SK-N-SH treated with all-trans-retinoic acid at 6 μM for 48 hours (cell line): ENCODE data around the gene AKR1E2.

ENCODE experiments used
- ATAC-seq: fragments of 200-7000 bp; cut with Tn5 transposase; 3 replicates; pipeline ENCODE4 v1.9.1; 2020; ENCODE audit warnings: mild to moderate bottlenecking, moderate library complexity
- ARNTL ChIP-seq: fragments of 450-650 bp; formaldehyde crosslinking; IDR thresholded peaks from 2 replicates; pipeline ENCODE4 v1.5.0; 2020; ENCODE audit warnings: low read depth, mild to moderate bottlenecking, moderate library complexity, borderline replicate concordance
- BACH2 ChIP-seq: fragments of 250-450 bp; sonication (Bioruptor Pico); IDR thresholded peaks from 2 replicates; pipeline ENCODE4 v1.9.0; 2021; ENCODE audit warnings: mild to moderate bottlenecking, borderline replicate concordance
- CSDC2 ChIP-seq: fragments of 250-450 bp; sonication (Bioruptor Pico); IDR thresholded peaks from 2 replicates; pipeline ENCODE4 v1.5.0; 2020; ENCODE audit warnings: mild to moderate bottlenecking, moderate library complexity
- ESRRG ChIP-seq: fragments of 250-450 bp; sonication (Bioruptor Pico); IDR thresholded peaks from 2 replicates; pipeline ENCODE4 v1.6.1; 2021; ENCODE audit warnings: mild to moderate bottlenecking
- GLIS3 ChIP-seq: fragments of 250-450 bp; sonication (Bioruptor Pico); IDR thresholded peaks from 2 replicates; pipeline ENCODE4 v1.5.0; 2020; ENCODE audit warnings: mild to moderate bottlenecking, moderate library complexity
- ISL1 ChIP-seq: fragments of 250-450 bp; sonication (Bioruptor Pico); IDR thresholded peaks from 2 replicates; pipeline ENCODE4 v2.1.2; 2022; ENCODE audit warnings: mild to moderate bottlenecking, moderate library complexity
- OSR1 ChIP-seq: fragments of 250-450 bp; sonication (Bioruptor Pico); IDR thresholded peaks from 2 replicates; pipeline ENCODE4 v1.8.0; 2022; ENCODE audit warnings: moderate library complexity, mild to moderate bottlenecking, inconsistent platforms
- PPARA ChIP-seq: fragments of 250-450 bp; sonication (Bioruptor Pico); IDR thresholded peaks from 2 replicates; pipeline ENCODE4 v1.5.0; 2020; ENCODE audit warnings: mild to moderate bottlenecking, borderline replicate concordance
- RARB ChIP-seq: fragments of 250-450 bp; sonication (Bioruptor Pico); IDR thresholded peaks from 2 replicates; pipeline ENCODE4 v1.8.0; 2021; ENCODE audit warnings: mild to moderate bottlenecking, moderate library complexity
- SNAI2 ChIP-seq: fragments of 250-450 bp; sonication (Bioruptor Pico); IDR thresholded peaks from 2 replicates; pipeline ENCODE4 v1.5.0; 2020; ENCODE audit warnings: mild to moderate bottlenecking, moderate library complexity
- TOX ChIP-seq: fragments of 250-450 bp; sonication (Bioruptor Pico); IDR thresholded peaks from 2 replicates; pipeline ENCODE4 v1.8.0; 2021; ENCODE audit warnings: mild to moderate bottlenecking, moderate library complexity, borderline replicate concordance
- TSHZ2 ChIP-seq: fragments of 250-450 bp; sonication (Bioruptor Pico); IDR thresholded peaks from 2 replicates; pipeline ENCODE4 v1.5.0; 2020; ENCODE audit warnings: mild to moderate bottlenecking, moderate library complexity
- ZC3H10 ChIP-seq: fragments of 250-450 bp; sonication (Bioruptor Pico); IDR thresholded peaks from 2 replicates; pipeline ENCODE4 v1.5.1; 2021; ENCODE audit warnings: mild to moderate bottlenecking, moderate library complexity
- ZFP3 ChIP-seq: fragments of 250-450 bp; sonication (Bioruptor Pico); IDR thresholded peaks from 2 replicates; pipeline ENCODE4 v1.5.0; 2020; ENCODE audit warnings: mild to moderate bottlenecking, moderate library complexity
- ZFP30 ChIP-seq: fragments of 450-650 bp; formaldehyde crosslinking; IDR thresholded peaks from 2 replicates; pipeline ENCODE4 v1.5.0; 2022; ENCODE audit warnings: mild to moderate bottlenecking, moderate library complexity
- ZNF565 ChIP-seq: fragments of 450-650 bp; formaldehyde crosslinking; conservative IDR thresholded peaks from 2 replicates; pipeline ENCODE4 v1.5.0; 2020; ENCODE audit warnings: low read depth, mild to moderate bottlenecking, moderate library complexity
- ZNF70 ChIP-seq: fragments of 450-650 bp; formaldehyde crosslinking; IDR thresholded peaks from 2 replicates; pipeline ENCODE4 v1.5.0; 2020; ENCODE audit warnings: mild to moderate bottlenecking, moderate library complexity
- TF ChIP-seq, protein P1 (sequence below): fragments of 250-450 bp; sonication (Bioruptor Pico); IDR thresholded peaks from 2 replicates; pipeline ENCODE4 v1.5.1; 2020; ENCODE audit warnings: low read depth, mild to moderate bottlenecking, moderate library complexity
- TF ChIP-seq, protein P2 (sequence below): fragments of 250-450 bp; sonication (Bioruptor Pico); IDR thresholded peaks from 2 replicates; pipeline ENCODE4 v1.8.0; 2020; ENCODE audit warnings: mild to moderate bottlenecking, moderate library complexity, borderline replicate concordance
- TF ChIP-seq, protein P3 (sequence below): fragments of 250-450 bp; sonication (Bioruptor Pico); IDR thresholded peaks from 2 replicates; pipeline ENCODE4 v1.8.0; 2021; ENCODE audit warnings: low read depth, mild to moderate bottlenecking, moderate library complexity, borderline replicate concordance

AKR1E2 gene

GRCh38 chr10:4778761-4779160 lies 47.2 kb upstream of the AKR1E2 start:
- TF ChIP-seq, protein P1, sequence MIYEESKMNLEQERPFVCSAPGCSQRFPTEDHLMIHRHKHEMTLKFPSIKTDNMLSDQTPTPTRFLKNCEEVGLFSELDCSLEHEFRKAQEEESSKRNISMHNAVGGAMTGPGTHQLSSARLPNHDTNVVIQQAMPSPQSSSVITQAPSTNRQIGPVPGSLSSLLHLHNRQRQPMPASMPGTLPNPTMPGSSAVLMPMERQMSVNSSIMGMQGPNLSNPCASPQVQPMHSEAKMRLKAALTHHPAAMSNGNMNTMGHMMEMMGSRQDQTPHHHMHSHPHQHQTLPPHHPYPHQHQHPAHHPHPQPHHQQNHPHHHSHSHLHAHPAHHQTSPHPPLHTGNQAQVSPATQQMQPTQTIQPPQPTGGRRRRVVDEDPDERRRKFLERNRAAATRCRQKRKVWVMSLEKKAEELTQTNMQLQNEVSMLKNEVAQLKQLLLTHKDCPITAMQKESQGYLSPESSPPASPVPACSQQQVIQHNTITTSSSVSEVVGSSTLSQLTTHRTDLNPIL (CRISPR knock-in tag), result no peak
- no peak for ATAC-seq

GRCh38 chr10:4780091-4780490 lies 45.9 kb upstream of the AKR1E2 start:
- TF ChIP-seq ISL1 (CRISPR knock-in tag) (no peak), TSHZ2 (CRISPR knock-in tag) (no peak), ZNF565 (CRISPR knock-in tag) (no peak), ZNF70 (CRISPR knock-in tag) (no peak), RARB (CRISPR knock-in tag) (no peak), GLIS3 (CRISPR knock-in tag) (no peak), ZFP3 (CRISPR knock-in tag) (no peak), SNAI2 (CRISPR knock-in tag) (no peak), ARNTL (no peak), BACH2 (CRISPR knock-in tag) (no peak), PPARA (CRISPR knock-in tag) (no peak), ZC3H10 (CRISPR knock-in tag) (no peak), TOX (no peak), ESRRG (CRISPR knock-in tag) (no peak), CSDC2 (CRISPR knock-in tag) (no peak)
- TF ChIP-seq, protein P2, sequence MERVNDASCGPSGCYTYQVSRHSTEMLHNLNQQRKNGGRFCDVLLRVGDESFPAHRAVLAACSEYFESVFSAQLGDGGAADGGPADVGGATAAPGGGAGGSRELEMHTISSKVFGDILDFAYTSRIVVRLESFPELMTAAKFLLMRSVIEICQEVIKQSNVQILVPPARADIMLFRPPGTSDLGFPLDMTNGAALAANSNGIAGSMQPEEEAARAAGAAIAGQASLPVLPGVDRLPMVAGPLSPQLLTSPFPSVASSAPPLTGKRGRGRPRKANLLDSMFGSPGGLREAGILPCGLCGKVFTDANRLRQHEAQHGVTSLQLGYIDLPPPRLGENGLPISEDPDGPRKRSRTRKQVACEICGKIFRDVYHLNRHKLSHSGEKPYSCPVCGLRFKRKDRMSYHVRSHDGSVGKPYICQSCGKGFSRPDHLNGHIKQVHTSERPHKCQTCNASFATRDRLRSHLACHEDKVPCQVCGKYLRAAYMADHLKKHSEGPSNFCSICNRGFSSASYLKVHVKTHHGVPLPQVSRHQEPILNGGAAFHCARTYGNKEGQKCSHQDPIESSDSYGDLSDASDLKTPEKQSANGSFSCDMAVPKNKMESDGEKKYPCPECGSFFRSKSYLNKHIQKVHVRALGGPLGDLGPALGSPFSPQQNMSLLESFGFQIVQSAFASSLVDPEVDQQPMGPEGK, result no peak
- TF ChIP-seq, protein P1 (CRISPR knock-in tag), result no peak
- TF ChIP-seq, protein P3, sequence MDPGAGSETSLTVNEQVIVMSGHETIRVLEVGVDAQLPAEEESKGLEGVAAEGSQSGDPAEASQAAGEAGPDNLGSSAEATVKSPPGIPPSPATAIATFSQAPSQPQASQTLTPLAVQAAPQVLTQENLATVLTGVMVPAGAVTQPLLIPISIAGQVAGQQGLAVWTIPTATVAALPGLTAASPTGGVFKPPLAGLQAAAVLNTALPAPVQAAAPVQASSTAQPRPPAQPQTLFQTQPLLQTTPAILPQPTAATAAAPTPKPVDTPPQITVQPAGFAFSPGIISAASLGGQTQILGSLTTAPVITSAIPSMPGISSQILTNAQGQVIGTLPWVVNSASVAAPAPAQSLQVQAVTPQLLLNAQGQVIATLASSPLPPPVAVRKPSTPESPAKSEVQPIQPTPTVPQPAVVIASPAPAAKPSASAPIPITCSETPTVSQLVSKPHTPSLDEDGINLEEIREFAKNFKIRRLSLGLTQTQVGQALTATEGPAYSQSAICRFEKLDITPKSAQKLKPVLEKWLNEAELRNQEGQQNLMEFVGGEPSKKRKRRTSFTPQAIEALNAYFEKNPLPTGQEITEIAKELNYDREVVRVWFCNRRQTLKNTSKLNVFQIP (CRISPR knock-in tag), result no peak
- TF ChIP-seq, all 23 proteins: peak for 0
- ATAC-seq, result no peak

- ATAC-seq, result peak; percentile 56
- TF ChIP-seq OSR1 (CRISPR knock-in tag) (no peak), ZFP3 (CRISPR knock-in tag) (peak; percentile 70), ISL1 (CRISPR knock-in tag) (peak; percentile 97), TSHZ2 (CRISPR knock-in tag) (no peak), ZNF565 (CRISPR knock-in tag) (no peak), ZFP30 (peak; percentile 10; the same call in 1 of the 2 replicates)
- TF ChIP-seq, protein P2, result peak; percentile 36; the same call in 1 of the 2 replicates
- TF ChIP-seq, protein P1 (CRISPR knock-in tag), result peak; percentile 91
- TF ChIP-seq, protein P3 (CRISPR knock-in tag), result no peak
These were observed 45.2 kb upstream of the AKR1E2 start for GRCh38 chr10:4780782-4781181.
